GM23338 (cell line): Measurements from ENCODE around the gene ART3.
"Not testable (repeated sequence)": the region's sequence is repeated elsewhere in the genome, so short reads cannot be mapped to it uniquely, and the experiment has no call there.

Experiments
- CREB1 ChIP-seq: fragments of 250-450 bp; sonication (Bioruptor Pico); IDR thresholded peaks from 2 replicates; pipeline ENCODE4 v1.5.0; 2020; ENCODE audit warnings: low read depth, mild to moderate bottlenecking, moderate library complexity
- CTCF ChIP-seq, 2 experiments: fragments of 200-600 bp in 1 of 2; sonication (generic) in 1 of 2; conservative IDR thresholded peaks; 2 replicates each; pipeline versions ENCODE4 v1.5.1 to v1.6.1; 2016 to 2017; ENCODE audit warnings: antibody characterized with exemption in 2 of 2, low read depth in 2 of 2, mild to moderate bottlenecking in 2 of 2, moderate library complexity in 1 of 2
- ETS1 ChIP-seq: IDR thresholded peaks from 2 replicates; pipeline ENCODE4 v1.6.1; 2016; ENCODE audit warnings: antibody characterized with exemption
- EZH2 ChIP-seq: fragments of 200-600 bp; sonication (generic); IDR thresholded peaks from one replicate; pipeline ENCODE4 v1.8.0; 2017; ENCODE audit warnings: antibody characterized with exemption, mild to moderate bottlenecking, low read depth; ENCODE audit not compliant: unreplicated experiment
- EZH2phosphoT487 ChIP-seq: fragments of 200-600 bp; sonication (generic); IDR thresholded peaks from one replicate; pipeline ENCODE4 v1.8.1; 2018; ENCODE audit warnings: antibody characterized with exemption; ENCODE audit not compliant: unreplicated experiment
- JUNB ChIP-seq: IDR thresholded peaks from one replicate; pipeline ENCODE4 v1.6.1; 2016; ENCODE audit warnings: antibody characterized with exemption; ENCODE audit not compliant: unreplicated experiment
- NANOG ChIP-seq: IDR thresholded peaks from 2 replicates; pipeline ENCODE4 v1.6.1; 2016; ENCODE audit warnings: antibody characterized with exemption, borderline replicate concordance
- POLR2AphosphoS5 ChIP-seq: IDR thresholded peaks from 2 replicates; pipeline ENCODE4 v1.6.1; 2016; ENCODE audit warnings: antibody characterized with exemption, low read depth
- REST ChIP-seq: IDR thresholded peaks from one replicate; pipeline ENCODE4 v1.6.1; 2018; ENCODE audit warnings: antibody characterized with exemption; ENCODE audit not compliant: unreplicated experiment
- STAT1 ChIP-seq: IDR thresholded peaks from one replicate; pipeline ENCODE4 v1.6.1; 2016; ENCODE audit warnings: antibody characterized with exemption; ENCODE audit not compliant: unreplicated experiment
- ZNF114 ChIP-seq: fragments of 250-450 bp; sonication (Bioruptor Pico); IDR thresholded peaks from 2 replicates; pipeline ENCODE4 v1.5.0; 2020; ENCODE audit warnings: mild to moderate bottlenecking, moderate library complexity
- ZNF462 ChIP-seq: fragments of 250-450 bp; sonication (Bioruptor Pico); IDR thresholded peaks from 2 replicates; pipeline ENCODE4 v1.5.0; 2020; ENCODE audit warnings: mild to moderate bottlenecking, moderate library complexity

GRCh38 chr4:76050560-76051050, 23.9 kb upstream of the ART3 start:
- not testable (repeated sequence) for TF ChIP-seq CTCF (conservative IDR thresholded peaks at IDR 0.05; ENCODE audit: low read depth in 2 of 2); ETS1; EZH2; CREB1 (CRISPR knock-in tag); REST; POLR2AphosphoS5; STAT1; EZH2phosphoT487; NANOG; JUNB; ZNF462 (CRISPR knock-in tag); ZNF114 (CRISPR knock-in tag)
